IPS-20b (cell line): Measurements from ENCODE around the gene DNAJB2.
"Not testable (repeated sequence)": the region's sequence is repeated elsewhere in the genome, so short reads cannot be mapped to it uniquely, and the experiment has no call there.

Source experiments
- H3K27ac ChIP-seq: one replicate; pipeline ENCODE4 v1.5.1; 2013; ENCODE audit warnings: low read length
- H3K27me3 ChIP-seq: 2 replicates; pipeline ENCODE4 v1.6.1; 2013; ENCODE audit warnings: mild to moderate bottlenecking, low read length, inconsistent platforms; ENCODE audit not compliant: insufficient read depth
- H3K36me3 ChIP-seq: 2 replicates; pipeline ENCODE4 v1.6.1; 2013; ENCODE audit warnings: low read depth, mild to moderate bottlenecking, inconsistent platforms, low read length, moderate library complexity; ENCODE audit not compliant: insufficient read depth
- H3K4me1 ChIP-seq: 2 replicates; pipeline ENCODE4 v1.6.1; 2013; ENCODE audit warnings: mild to moderate bottlenecking, control low read depth, inconsistent platforms, low read length, moderate library complexity; ENCODE audit not compliant: insufficient read depth
- H3K4me3 ChIP-seq: 2 replicates; pipeline ENCODE4 v1.5.1; 2013; ENCODE audit warnings: mild to moderate bottlenecking, low read length, inconsistent platforms
- H3K9ac ChIP-seq: 2 replicates; pipeline ENCODE4 v1.6.1; 2013; ENCODE audit warnings: low read depth, mild to moderate bottlenecking, inconsistent platforms, low read length, moderate library complexity
- H3K9me3 ChIP-seq: 2 replicates; pipeline ENCODE4 v1.6.1; 2013; ENCODE audit warnings: mild to moderate bottlenecking, low read depth, low read length, inconsistent platforms; ENCODE audit not compliant: insufficient read depth

Gene DNAJB2

DNA sequence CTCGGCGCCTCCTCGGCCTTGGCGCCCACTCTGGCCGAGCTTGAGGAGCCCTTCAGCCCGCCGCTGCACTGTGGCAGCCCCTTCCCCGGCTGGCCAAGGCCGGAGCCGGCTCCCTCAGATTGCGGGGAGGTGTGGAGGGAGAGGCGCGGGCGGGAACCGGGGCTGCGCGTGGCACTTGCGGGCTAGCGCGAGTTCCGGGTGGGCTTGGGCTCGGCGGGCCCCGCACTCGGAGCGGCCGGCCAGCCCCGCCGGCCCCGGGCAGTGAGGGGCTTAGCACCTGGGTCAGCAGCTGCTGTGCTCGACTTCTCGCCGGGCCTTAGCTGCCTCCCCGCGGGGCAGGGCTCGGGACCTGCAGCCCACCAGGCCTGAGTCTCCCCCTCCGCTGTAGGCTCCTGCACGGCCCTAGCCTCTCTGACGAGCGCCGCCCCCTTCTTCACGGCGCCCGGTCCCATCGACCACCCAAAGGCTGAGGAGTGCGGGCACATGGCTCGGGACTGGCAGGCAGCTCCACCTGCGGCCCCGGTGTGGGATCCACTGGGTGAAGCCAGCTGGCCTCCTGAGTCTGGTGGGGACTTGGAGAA, 33.6 kb downstream of the DNAJB2 start:
- H3K27me3 ChIP-seq, result peaks cover 28% of the 10 kb centered on the region
- peaks cover 12% of the 10 kb centered on the region; the same call in 1 of the 2 replicates for H3K4me1 ChIP-seq
- H3K4me3 ChIP-seq, result not testable (repeated sequence)

DNA sequence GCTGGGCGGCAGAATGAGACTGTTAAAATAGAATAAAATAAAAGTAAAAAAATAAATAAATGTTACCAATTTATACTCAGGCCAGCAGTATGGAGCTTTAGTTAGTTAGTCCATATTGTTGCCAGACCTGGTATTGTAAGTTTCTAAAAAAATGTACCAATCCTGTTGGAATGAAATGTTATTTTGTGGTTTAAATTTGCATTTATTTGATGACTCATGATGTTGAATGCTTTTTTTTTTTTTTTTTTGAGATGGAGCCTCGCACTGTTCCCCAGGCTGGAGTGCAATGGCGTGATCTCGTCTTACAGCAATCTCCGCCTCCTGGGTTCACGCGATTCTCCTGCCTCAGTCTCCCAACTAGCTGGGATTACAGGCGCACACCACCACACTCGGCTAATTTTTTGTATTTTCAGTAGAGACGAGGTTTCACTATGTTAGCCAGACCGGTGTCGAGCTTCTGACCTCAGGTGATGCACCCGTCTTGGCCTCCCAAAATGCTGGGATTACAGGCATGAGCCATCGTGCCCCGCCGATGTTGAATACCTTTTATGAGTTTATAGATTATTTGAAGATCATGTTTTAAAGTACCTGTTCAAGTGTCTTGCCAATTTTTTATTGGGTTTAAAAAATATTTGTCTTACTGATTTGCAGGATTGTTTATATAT, 35.8 kb downstream of the DNAJB2 start:
- Histone ChIP-seq H3K27ac (no peak overlapping the region), H3K36me3 (no peaks in the 10 kb centered on the region), H3K4me3 (no peak overlapping the region), H3K27me3 (peaks cover 6% of the 10 kb centered on the region), H3K9ac (no peak overlapping the region), H3K4me1 (peaks cover 9% of the 10 kb centered on the region; the same call in 1 of the 2 replicates), H3K9me3 (no peaks in the 10 kb centered on the region)

More for the DNA sequence above, 33.6 kb downstream of the DNAJB2 start:
- H3K27ac ChIP-seq, H3K9me3 ChIP-seq, H3K9ac ChIP-seq, H3K36me3 ChIP-seq: not testable (repeated sequence)

DNA sequence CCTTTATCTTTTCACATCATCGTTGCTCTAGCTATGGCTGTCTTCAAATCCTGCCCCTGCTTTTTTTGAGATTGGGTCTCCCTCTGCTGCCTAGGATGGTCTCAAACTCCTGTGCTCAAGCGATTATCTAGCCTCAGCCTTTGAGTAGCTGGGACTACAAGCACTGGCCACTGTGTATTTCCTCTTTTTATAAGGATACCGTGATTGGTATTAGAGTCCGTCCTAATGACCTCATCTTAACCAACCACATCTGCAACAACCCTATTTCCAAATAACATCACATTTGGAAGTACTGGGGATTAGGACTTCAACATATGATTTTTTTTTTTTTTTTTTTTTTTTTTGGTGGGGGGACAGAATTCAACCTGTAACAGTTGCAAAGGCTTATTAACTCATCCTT, 44.3 kb downstream of the DNAJB2 start:
- H3K27ac ChIP-seq, result no peak overlapping the region
- no peak overlapping the region for H3K9ac ChIP-seq
- peaks cover 37% of the 10 kb centered on the region for H3K27me3 ChIP-seq
- H3K4me3 ChIP-seq, result no peak overlapping the region
- no peaks in the 10 kb centered on the region for H3K9me3 ChIP-seq
- H3K4me1 ChIP-seq, result no peaks in the 10 kb centered on the region
- no peaks in the 10 kb centered on the region for H3K36me3 ChIP-seq

DNA sequence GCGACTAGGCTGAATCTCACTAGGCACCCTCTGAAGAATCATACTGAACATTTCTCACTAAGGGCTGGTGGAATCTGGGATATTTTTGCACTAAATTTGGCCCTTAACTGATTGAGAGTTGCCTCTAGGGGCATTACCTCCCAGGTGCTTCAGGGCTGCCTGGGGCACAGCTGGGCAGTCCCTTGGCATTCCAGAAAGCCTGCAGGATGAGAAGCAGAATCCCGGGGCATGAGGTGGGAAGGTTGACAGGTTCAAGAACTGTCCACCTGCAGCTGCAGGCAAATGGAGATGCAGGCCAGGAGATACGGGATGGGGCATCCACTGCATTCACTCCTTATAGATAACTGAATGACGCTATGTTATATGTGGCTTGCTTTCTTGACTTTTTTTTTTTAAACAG, 46.0 kb downstream of the DNAJB2 start:
- Histone ChIP-seq H3K9me3 (no peaks in the 10 kb centered on the region), H3K27ac (no peak overlapping the region), H3K27me3 (peaks cover 54% of the 10 kb centered on the region), H3K4me1 (no peaks in the 10 kb centered on the region), H3K9ac (no peak overlapping the region), H3K4me3 (no peak overlapping the region), H3K36me3 (no peaks in the 10 kb centered on the region)

DNA sequence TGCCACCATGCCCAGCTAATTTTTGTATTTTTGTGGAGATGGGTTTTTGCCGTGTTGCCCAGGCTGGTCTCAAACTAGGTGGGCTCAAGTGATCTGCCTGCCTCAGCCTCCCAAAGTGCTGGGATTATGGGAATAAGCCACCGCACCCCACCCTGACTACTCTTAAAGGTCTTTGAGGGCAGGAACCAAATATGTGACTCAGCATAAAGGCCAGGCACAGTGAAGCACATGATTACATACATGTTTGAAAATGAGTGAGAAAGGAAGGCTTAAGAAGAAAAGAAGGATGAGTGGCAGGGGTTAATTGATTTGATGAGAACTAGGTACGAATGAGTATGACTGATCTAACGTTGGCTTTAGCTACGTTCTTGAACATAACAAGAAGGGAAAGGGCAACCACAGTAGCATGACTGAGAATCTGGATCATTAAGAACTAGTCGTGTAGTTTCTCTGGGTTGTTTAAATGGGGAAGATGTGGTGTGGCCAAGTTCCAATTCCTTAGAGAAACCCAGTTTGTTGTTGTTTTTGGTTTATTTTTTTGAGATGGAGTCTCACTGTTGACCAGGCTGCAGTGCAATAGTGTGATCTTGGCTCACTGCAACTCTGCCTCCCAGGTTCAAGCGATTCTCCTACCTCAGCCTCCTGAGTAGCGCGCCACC, 46.6 kb downstream of the DNAJB2 start:
- peaks cover 61% of the 10 kb centered on the region for H3K27me3 ChIP-seq

DNA sequence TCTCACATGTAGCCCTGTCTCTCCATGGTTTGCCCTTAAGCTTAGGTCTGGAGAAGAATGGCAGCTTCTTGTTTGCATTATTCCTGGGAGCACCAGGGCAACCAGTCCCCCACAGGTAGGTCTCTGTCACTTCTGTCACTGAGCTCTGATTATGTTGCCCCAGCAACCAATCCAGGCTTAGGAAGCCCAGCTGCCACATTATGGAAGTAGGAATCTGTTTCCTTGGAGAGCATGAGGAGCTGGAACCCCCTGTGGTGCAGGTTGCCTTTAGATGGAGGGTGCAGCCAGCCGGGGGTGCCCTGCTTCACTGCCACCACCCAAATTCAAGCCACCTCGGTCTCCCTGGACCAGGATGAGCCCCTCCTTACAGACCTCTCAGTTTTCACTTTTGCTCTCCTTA, 48.6 kb downstream of the DNAJB2 start:
- H3K27ac ChIP-seq, result no peak overlapping the region
- no peaks in the 10 kb centered on the region for H3K9me3 ChIP-seq
- H3K36me3 ChIP-seq, result no peaks in the 10 kb centered on the region
- peaks cover 77% of the 10 kb centered on the region for H3K27me3 ChIP-seq
- H3K4me1 ChIP-seq, result peaks cover 5% of the 10 kb centered on the region; the same call in 1 of the 2 replicates
- no peak overlapping the region for H3K9ac ChIP-seq
- no peak overlapping the region for H3K4me3 ChIP-seq

More for the DNA sequence above, 46.6 kb downstream of the DNAJB2 start:
- no peaks in the 10 kb centered on the region for H3K4me1 ChIP-seq
- no peak overlapping the region for H3K27ac ChIP-seq
- H3K9ac ChIP-seq, result no peak overlapping the region
- H3K4me3 ChIP-seq, result no peak overlapping the region
- H3K9me3 ChIP-seq, result no peaks in the 10 kb centered on the region
- no peaks in the 10 kb centered on the region for H3K36me3 ChIP-seq

DNA sequence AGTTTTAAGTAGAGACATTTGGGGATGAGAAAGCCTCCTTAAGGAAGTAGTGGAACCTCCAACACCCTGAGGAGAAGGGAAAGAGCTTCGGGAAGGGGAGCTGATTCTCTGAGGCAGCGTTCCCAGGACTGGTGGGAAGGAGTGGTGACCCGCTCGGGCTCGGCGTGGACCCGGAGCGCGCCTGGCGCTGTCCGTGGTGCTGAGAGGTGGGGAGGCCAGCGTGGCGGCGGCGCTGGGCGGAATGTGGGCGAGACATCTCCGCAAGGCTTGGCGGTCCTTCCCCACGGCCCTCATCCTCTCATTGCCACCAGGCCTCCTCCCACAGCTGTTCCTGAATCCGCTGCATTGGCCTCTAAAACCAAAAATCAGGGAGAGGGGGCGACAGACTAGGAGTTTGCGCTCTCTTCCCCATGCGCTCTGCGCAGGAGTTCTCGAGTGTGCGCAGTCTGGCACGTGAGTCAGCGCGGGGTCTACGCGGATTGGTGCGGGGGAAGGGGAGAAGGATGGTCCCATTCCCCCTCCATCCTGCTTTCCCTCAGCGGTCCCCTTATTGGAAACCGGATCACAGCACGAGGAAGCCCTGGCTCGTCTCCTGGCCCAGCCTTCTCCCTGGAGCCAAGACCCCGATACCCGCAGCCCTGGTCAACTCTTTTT, 52.5 kb downstream of the DNAJB2 start:
- H3K36me3 ChIP-seq, result no peaks in the 10 kb centered on the region
- peaks cover 5% of the 10 kb centered on the region; the same call in 1 of the 2 replicates for H3K4me1 ChIP-seq
- H3K27me3 ChIP-seq, result peaks cover 88% of the 10 kb centered on the region
- no peaks in the 10 kb centered on the region for H3K9me3 ChIP-seq
- H3K4me3 ChIP-seq, result peak overlapping the region; percentile 49
- H3K27ac ChIP-seq, result no peak overlapping the region
- H3K9ac ChIP-seq, result no peak overlapping the region

DNA sequence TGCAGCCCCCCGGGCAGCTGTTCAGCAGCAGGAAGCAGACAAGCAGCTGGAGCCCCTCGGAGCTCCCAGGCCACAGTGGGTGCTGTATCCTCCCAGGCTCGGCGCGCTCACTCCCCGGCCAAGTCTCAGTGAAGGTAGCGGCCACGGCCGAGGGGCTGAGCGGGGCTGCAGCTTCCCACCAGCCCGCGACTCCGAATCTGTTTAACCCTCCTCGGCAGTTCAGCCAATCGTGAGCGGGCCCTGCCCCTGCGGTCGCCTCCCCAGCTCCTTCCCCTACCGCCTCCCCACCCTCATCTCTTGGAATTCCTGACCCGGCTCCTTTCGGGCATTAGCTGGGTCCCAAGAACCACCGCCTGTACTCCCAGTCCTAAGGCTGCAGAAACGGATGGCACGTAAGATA, 53.4 kb downstream of the DNAJB2 start, which contains the start of gene RESP18:
Gene RESP18, minus strand, starts transcription at position 203 of the 400 bp plus-strand sequence.
- peaks cover 80% of the 10 kb centered on the region for H3K27me3 ChIP-seq
- no peak within 1 kb of the TSS for H3K27ac ChIP-seq
- H3K4me3 ChIP-seq, result peak within 1 kb of the TSS; percentile 49
- H3K9ac ChIP-seq, result no peak within 1 kb of the TSS
- no peaks in the 10 kb centered on the region for H3K9me3 ChIP-seq
- peaks cover 5% of the 10 kb centered on the region; the same call in 1 of the 2 replicates for H3K4me1 ChIP-seq
- H3K36me3 ChIP-seq, result no peaks in the 10 kb centered on the region

DNA sequence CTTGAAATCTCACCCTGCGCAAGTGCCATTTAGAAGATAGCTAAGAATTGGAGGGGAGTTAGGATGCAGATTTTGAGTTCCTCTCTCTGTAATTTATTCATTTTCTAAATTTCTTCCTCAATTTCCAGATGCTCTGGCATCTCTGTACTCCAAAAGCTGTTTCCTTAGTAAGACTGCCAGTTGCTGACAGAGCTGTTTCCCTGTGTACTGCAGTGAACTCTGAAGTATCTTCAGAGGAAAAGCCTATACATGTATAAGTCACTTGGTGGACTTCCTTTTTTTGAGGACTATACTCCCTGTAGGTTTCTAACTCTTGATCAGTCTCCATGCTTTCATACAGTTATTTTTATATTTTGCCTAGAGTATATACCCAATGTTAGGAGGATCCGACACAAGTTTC, 54.9 kb downstream of the DNAJB2 start:
- no peak overlapping the region for H3K9ac ChIP-seq
- peaks cover 65% of the 10 kb centered on the region for H3K27me3 ChIP-seq
- no peaks in the 10 kb centered on the region for H3K36me3 ChIP-seq

DNA sequence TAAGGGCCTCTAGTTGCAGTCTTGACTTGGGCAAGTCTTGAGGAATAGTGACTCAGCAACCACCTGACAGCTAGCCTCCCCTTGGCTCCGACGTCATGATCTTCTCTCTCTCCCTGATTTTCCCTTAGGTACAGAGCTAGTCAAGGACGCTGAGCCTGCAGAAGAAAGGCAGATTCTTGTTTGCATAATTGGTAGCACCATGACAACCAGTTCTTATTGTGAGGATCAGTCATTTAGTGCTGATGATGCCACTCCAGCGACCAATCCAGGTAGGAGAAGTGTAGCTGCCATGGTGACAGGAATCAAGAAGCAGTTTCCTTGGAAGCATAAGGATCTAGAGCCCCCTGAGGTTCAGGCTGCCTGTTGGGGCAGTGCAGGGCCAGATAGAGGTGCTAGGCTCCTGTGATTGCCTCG, 56.2 kb downstream of the DNAJB2 start:
- H3K9ac ChIP-seq, result no peak overlapping the region
- H3K4me1 ChIP-seq, result peaks cover 5% of the 10 kb centered on the region; the same call in 1 of the 2 replicates
- no peak overlapping the region for H3K4me3 ChIP-seq
- peaks cover 52% of the 10 kb centered on the region for H3K27me3 ChIP-seq
- H3K9me3 ChIP-seq, result no peaks in the 10 kb centered on the region
- H3K27ac ChIP-seq, result no peak overlapping the region
- H3K36me3 ChIP-seq, result no peaks in the 10 kb centered on the region

More for the DNA sequence above, 54.9 kb downstream of the DNAJB2 start:
- H3K27ac ChIP-seq, result no peak overlapping the region
- no peaks in the 10 kb centered on the region for H3K9me3 ChIP-seq
- H3K4me1 ChIP-seq, result peaks cover 5% of the 10 kb centered on the region; the same call in 1 of the 2 replicates
- no peak overlapping the region for H3K4me3 ChIP-seq
